IMR-90 (cell line): ENCODE data around the gene EXT2. TPM values are rescaled to one million over a fixed set of nuclear protein-coding genes. Genes with fewer than 3 reads are reported as not detected.
A peak's percentile ranks its signal among the peaks of the same experiment; 100 is the strongest.

ENCODE experiments used
- ATAC-seq: fragments of 200-7000 bp; cut with Tn5 transposase; 2 replicates; pipeline ENCODE4 v1.9.1; 2020; ENCODE audit warnings: low read depth, mild to moderate bottlenecking, moderate library complexity
- BruUV-seq: library from RNA; stranded (reverse); fragments of 400-500 nt; replicated peaks from 2 replicates; lab custom pipeline; 2021; lab: Mats Ljungman, UMichigan
- CTCF ChIA-PET: fragments of 300-600 bp; formaldehyde crosslinking; extraction: SDS; loops from one replicate; lab custom pipeline; 2021; ENCODE audit warnings: antibody characterized with exemption; lab: Yijun Ruan, JAX
- POLR2A ChIA-PET: fragments of 300-600 bp; sonication (Branson Sonifier 250); formaldehyde crosslinking; loops from one replicate; lab custom pipeline; 2022; ENCODE audit warnings: antibody characterized with exemption; ENCODE audit not compliant: unreplicated experiment; lab: Charles Lee
- DNase-seq: peaks from one replicate; pipeline ENCODE4 v3.0.0; 2013
- H2AFZ ChIP-seq: replicated peaks from 2 replicates; pipeline ENCODE3; 2013; ENCODE audit warnings: low read length, mild to moderate bottlenecking; ENCODE audit not compliant: poor library complexity
- H2AK5ac ChIP-seq: 2 replicates; pipeline ENCODE4 v1.6.1; 2013; ENCODE audit warnings: low read depth, low read length, inconsistent platforms
- H2AK9ac ChIP-seq: replicated peaks from 2 replicates; pipeline ENCODE3; 2013; ENCODE audit warnings: mild to moderate bottlenecking, low read depth, low read length, moderate library complexity; ENCODE audit not compliant: poor library complexity
- H2BK120ac ChIP-seq: 2 replicates; pipeline ENCODE4 v1.6.1; 2013; ENCODE audit warnings: low read depth, low read length, inconsistent platforms
- H2BK15ac ChIP-seq: 3 replicates; pipeline ENCODE4 v1.6.1; 2013; ENCODE audit warnings: low read depth, low read length, inconsistent platforms
- H2BK20ac ChIP-seq: 2 replicates; pipeline ENCODE4 v1.6.1; 2013; ENCODE audit warnings: low read depth, mild to moderate bottlenecking, inconsistent platforms, low read length, moderate library complexity
- H2BK5ac ChIP-seq: 2 replicates; pipeline ENCODE4 v1.6.1; 2013; ENCODE audit warnings: mild to moderate bottlenecking, low read depth, low read length, inconsistent platforms; ENCODE audit not compliant: poor library complexity, severe bottlenecking
- H3K14ac ChIP-seq: replicated peaks from 2 replicates; pipeline ENCODE4 v1.6.1; 2013; ENCODE audit warnings: low read depth, low read length, inconsistent platforms
- H3K18ac ChIP-seq: 2 replicates; pipeline ENCODE4 v1.6.1; 2013; ENCODE audit warnings: low read depth, low read length, control low read depth
- H3K23ac ChIP-seq: 2 replicates; pipeline ENCODE4 v1.6.1; 2013; ENCODE audit warnings: low read depth, low read length, inconsistent platforms
- H3K27ac ChIP-seq: 2 replicates; pipeline ENCODE4 v1.5.1; 2013; ENCODE audit warnings: mild to moderate bottlenecking, control low read depth, low read length; ENCODE audit not compliant: insufficient read depth
- H3K27me3 ChIP-seq: 2 replicates; pipeline ENCODE4 v1.6.1; 2013; ENCODE audit warnings: low read length; ENCODE audit not compliant: control insufficient read depth, insufficient read depth
- H3K36me3 ChIP-seq: 2 replicates; pipeline ENCODE4 v1.6.1; 2013; ENCODE audit warnings: low read length, mixed read lengths; ENCODE audit not compliant: control insufficient read depth, insufficient read depth
- H3K4ac ChIP-seq: 2 replicates; pipeline ENCODE4 v1.6.1; 2013; ENCODE audit warnings: low read depth, low read length, inconsistent platforms
- H3K4me1 ChIP-seq: 2 replicates; pipeline ENCODE4 v1.6.1; 2013; ENCODE audit warnings: low read length, mixed read lengths; ENCODE audit not compliant: control insufficient read depth, insufficient read depth
- H3K4me2 ChIP-seq: 2 replicates; pipeline ENCODE4 v1.6.1; 2013; ENCODE audit warnings: low read depth, mild to moderate bottlenecking, control low read depth, low read length, moderate library complexity
- H3K4me3 ChIP-seq: 2 replicates; pipeline ENCODE4 v1.5.1; 2013; ENCODE audit warnings: low read depth, mild to moderate bottlenecking, control low read depth, low read length, moderate library complexity; ENCODE audit not compliant: insufficient read depth
- H3K56ac ChIP-seq: 2 replicates; pipeline ENCODE4 v1.6.1; 2013; ENCODE audit warnings: low read length, inconsistent platforms; ENCODE audit not compliant: insufficient read depth; ENCODE audit errors: extremely low read depth
- H3K79me1 ChIP-seq, 2 experiments: 2 replicates each; pipeline ENCODE4 v1.6.1; 2013; ENCODE audit warnings: low read length in 2 of 2, inconsistent platforms in 1 of 2, low read depth in 1 of 2
- H3K9ac ChIP-seq: 2 replicates; pipeline ENCODE4 v1.6.1; 2013; ENCODE audit warnings: low read depth, low read length, control low read depth
- H3K9me1 ChIP-seq: 2 replicates; pipeline ENCODE4 v1.6.1; 2013; ENCODE audit warnings: low read length, inconsistent platforms; ENCODE audit not compliant: insufficient read depth
- H3K9me3 ChIP-seq: 2 replicates; pipeline ENCODE4 v1.6.1; 2013; ENCODE audit warnings: low read length; ENCODE audit not compliant: control insufficient read depth, insufficient read depth
- H4K20me1 ChIP-seq: 2 replicates; pipeline ENCODE4 v1.6.1; 2013; ENCODE audit warnings: low read length, inconsistent platforms; ENCODE audit not compliant: insufficient read depth
- H4K5ac ChIP-seq: 2 replicates; pipeline ENCODE4 v1.6.1; 2013; ENCODE audit warnings: mild to moderate bottlenecking, low read depth, low read length, control low read depth
- H4K8ac ChIP-seq, 2 experiments: 2 replicates each; pipeline ENCODE4 v1.6.1; 2013; ENCODE audit warnings: low read depth in 2 of 2, low read length in 2 of 2, control low read depth in 1 of 2, inconsistent platforms in 1 of 2
- H4K91ac ChIP-seq: 2 replicates; pipeline ENCODE4 v1.6.1; 2013; ENCODE audit warnings: low read depth, low read length, inconsistent platforms; ENCODE audit not compliant: insufficient read depth
- BHLHE40 ChIP-seq: fragments of 150-350 bp; IDR thresholded peaks from 2 replicates; pipeline ENCODE4 v1.6.1; 2016; ENCODE audit warnings: mild to moderate bottlenecking, low read depth, low read length
- CEBPB ChIP-seq: IDR thresholded peaks from 2 replicates; pipeline ENCODE4 v1.6.1; 2012; ENCODE audit warnings: low read depth, low read length, improper control_type of control experiment
- CHD1 ChIP-seq: IDR thresholded peaks from 2 replicates; pipeline ENCODE4 v1.6.1; 2012; ENCODE audit warnings: low read depth, low read length, improper control_type of control experiment
- CTCF ChIP-seq: conservative IDR thresholded peaks from 2 replicates; pipeline ENCODE4 v1.5.1; 2012; ENCODE audit warnings: mild to moderate bottlenecking, low read depth, low read length, improper control_type of control experiment
- ELK1 ChIP-seq: fragments of 150-350 bp; IDR thresholded peaks from 2 replicates; pipeline ENCODE4 v1.6.1; 2016; ENCODE audit warnings: low read depth, mild to moderate bottlenecking, low read length, moderate library complexity, borderline replicate concordance
- FOS ChIP-seq: fragments of 150-350 bp; IDR thresholded peaks from 2 replicates; pipeline ENCODE4 v1.6.1; 2016; ENCODE audit warnings: low read depth, low read length
- MAFK ChIP-seq: IDR thresholded peaks from 2 replicates; pipeline ENCODE4 v1.6.1; 2012; ENCODE audit warnings: low read depth, low read length, improper control_type of control experiment
- MAZ ChIP-seq: IDR thresholded peaks from 2 replicates; pipeline ENCODE4 v1.6.1; 2012; ENCODE audit warnings: low read depth, mild to moderate bottlenecking, low read length, improper control_type of control experiment, moderate library complexity, borderline replicate concordance
- MXI1 ChIP-seq: IDR thresholded peaks from 2 replicates; pipeline ENCODE4 v1.6.1; 2012; ENCODE audit warnings: low read depth, mild to moderate bottlenecking, low read length, moderate library complexity, borderline replicate concordance
- NFE2L2 ChIP-seq: fragments of 150-350 bp; IDR thresholded peaks from 2 replicates; pipeline ENCODE4 v1.6.1; 2016; ENCODE audit warnings: low read depth, mild to moderate bottlenecking, low read length
- POLR2A ChIP-seq: IDR thresholded peaks from 2 replicates; pipeline ENCODE4 v1.6.1; 2012; ENCODE audit warnings: mild to moderate bottlenecking, low read depth, low read length
- RAD21 ChIP-seq: IDR thresholded peaks from 2 replicates; pipeline ENCODE4 v1.6.1; 2012; ENCODE audit warnings: low read length, improper control_type of control experiment
- RCOR1 ChIP-seq: IDR thresholded peaks from 2 replicates; pipeline ENCODE4 v1.6.1; 2012; ENCODE audit warnings: mild to moderate bottlenecking, low read length, improper control_type of control experiment; ENCODE audit not compliant: insufficient replicate concordance
- RFX5 ChIP-seq: IDR thresholded peaks from 2 replicates; pipeline ENCODE4 v1.8.0; 2012; ENCODE audit warnings: low read depth, mild to moderate bottlenecking, low read length, moderate library complexity
- SMC3 ChIP-seq: fragments of 150-350 bp; IDR thresholded peaks from 2 replicates; pipeline ENCODE4 v1.6.1; 2016; ENCODE audit warnings: low read depth, mild to moderate bottlenecking, antibody characterized with exemption, low read length, moderate library complexity
- USF2 ChIP-seq: fragments of 150-350 bp; IDR thresholded peaks from 2 replicates; pipeline ENCODE4 v1.6.1; 2017; ENCODE audit warnings: mild to moderate bottlenecking, antibody characterized with exemption, low read length, low read depth
- WGBS, 2 experiments: methylation state at CpG; one replicate each; pipeline versions ENCODE4 v1.1.5 to v1.1.7; 2013; ENCODE audit warnings: missing lambda C conversion rate in 2 of 2; ENCODE audit not compliant: insufficient read length in 1 of 2; ENCODE audit errors: extremely low coverage in 2 of 2; 5-methylcytosine and 5-hydroxymethylcytosine counted together
- dilution Hi-C: fragments of 300-500 bp; cut with HindIII; formaldehyde crosslinking; loops from one replicate; pipeline ENCODE4 v1.14.3; 2018; ENCODE audit warnings: low sequenced_read_pairs; ENCODE audit not compliant: unreplicated experiment
- in situ Hi-C: fragments of 300-500 bp; cut with MboI; formaldehyde crosslinking; loops from 3 replicates; pipeline ENCODE4 v1.14.3; 2019; ENCODE audit warnings: low sequenced_read_pairs, inconsistent platforms, mixed read lengths
- intact Hi-C: fragments of 100-400 bp; cut with micrococcal nuclease; formaldehyde crosslinking; loops from 2 replicates; pipeline ENCODE4 v1.10.0; 2022
- polyA plus RNA-seq, 3 experiments: library from polyadenylated mRNA; depleted of rRNA; stranded (reverse); fragments of >200 nt; gene quantifications; 2 replicates each; pipeline ENCODE4 v1.2.3, GENCODE V29; 2012; ENCODE audit warnings: low replicate concordance in 1 of 3
- total RNA-seq: library from RNA; depleted of rRNA; stranded (reverse); fragments of >200 nt; gene quantifications from 2 replicates; pipeline ENCODE4 v1.2.3, GENCODE V29; 2012

Gene EXT2
- total and polyA plus RNA-seq, 2 of the 4 experiments (the other 2 are of a cell fraction) = 75.0 to 85.3 TPM

- no TSS peak for BruUV-seq
- H2BK20ac ChIP-seq = no peak overlapping the region
These were observed 2.3 kb downstream of the EXT2 start for GRCh38 chr11:44097821-44098220.

More at GRCh38 chr11:44097821-44098220, 2.3 kb downstream of the EXT2 start:
- peaks cover 35% of the 10 kb centered on the region for H4K20me1 ChIP-seq
- in situ Hi-C loops = no loop called here
- H3K4me3 ChIP-seq = no peak overlapping the region
- H3K14ac ChIP-seq = no peak overlapping the region
- no peak for TF ChIP-seq FOS
- TF ChIP-seq ELK1 = no peak
- no peak for TF ChIP-seq USF2
- no peak for TF ChIP-seq NFE2L2
- no peak for TF ChIP-seq RAD21
- no peak for TF ChIP-seq BHLHE40
- no peak for TF ChIP-seq SMC3
- no peak for TF ChIP-seq MAZ
- no peak for TF ChIP-seq CHD1
- no peak for TF ChIP-seq MXI1
- TF ChIP-seq MAFK = no peak
- no peak for TF ChIP-seq POLR2A
- no peak for TF ChIP-seq CTCF
- no peak for TF ChIP-seq RCOR1
- no peak for TF ChIP-seq CEBPB
- no peak for TF ChIP-seq RFX5
- no peak overlapping the region for H2BK15ac ChIP-seq
- H3K27ac ChIP-seq = no peak overlapping the region
- H3K27me3 ChIP-seq = no peaks in the 10 kb centered on the region; the same call in 1 of the 2 replicates
- WGBS, 2 experiments = no CpG with 5 or more reads among the region's 2 CpGs
- ATAC-seq = no peak
- H3K56ac ChIP-seq = no peak overlapping the region
- no peak overlapping the region for H3K9ac ChIP-seq
- H4K5ac ChIP-seq = no peak overlapping the region
- no peak overlapping the region for H2BK5ac ChIP-seq
- no peaks in the 10 kb centered on the region for H3K9me3 ChIP-seq
- peaks cover 25 to 50% of the 10 kb centered on the region in 2 experiments for H3K79me1 ChIP-seq
- peaks cover 7% of the 10 kb centered on the region; the same call in 1 of the 2 replicates for H3K9me1 ChIP-seq
- intact Hi-C loops = loop anchor here (10.0 kb wide), 1 partner anchor 517 kb away; no protein-coding TSS in a partner anchor
- no peak overlapping the region for H4K91ac ChIP-seq
- H3K36me3 ChIP-seq = peaks cover 1% of the 10 kb centered on the region; the same call in 1 of the 2 replicates
- no peak overlapping the region for H4K8ac ChIP-seq
- no peak overlapping the region for H2AK5ac ChIP-seq
- no peak overlapping the region; the same call in 1 of the 2 replicates for H3K23ac ChIP-seq
- ChIA-PET CTCF (no interaction called here), POLR2A (no interaction called here)
- peak; percentile 13 for DNase-seq
- H2AK9ac ChIP-seq = no peak overlapping the region
- no peak overlapping the region for H3K18ac ChIP-seq
- no peak overlapping the region for H2BK120ac ChIP-seq
- H3K4ac ChIP-seq = no peak overlapping the region
- H2AFZ ChIP-seq = no peak overlapping the region
- 0 out of 2 replicates have a peak, but pooled peaks cover 3% of the 10 kb centered on the region for H3K4me1 ChIP-seq
- dilution Hi-C loops = no loop called here
- H3K4me2 ChIP-seq = no peak overlapping the region
